HL-60/S4 treated with retinoic acid at 250 ng/mL for 4 days and 3 days (cell line): Measurements from ENCODE around the gene CCDC57.

Experiments used
- in situ Hi-C: fragments of 300-500 bp; cut with MboI; formaldehyde crosslinking; loops from 2 replicates; pipeline ENCODE4 v1.7.0; 2022; ENCODE audit warnings: low sequenced_read_pairs

The CCDC57 gene

GRCh38 chr17:82179412-82179811 lies 33.2 kb downstream of the CCDC57 start:
- in situ Hi-C loops = no loop called here

GRCh38 chr17:82178499-82179261 lies 34.0 kb downstream of the CCDC57 start:
- in situ Hi-C loops = no loop called here

GRCh38 chr17:82177761-82178498 lies 34.7 kb downstream of the CCDC57 start:
- in situ Hi-C loops = no loop called here

GRCh38 chr17:82177276-82177675 lies 35.4 kb downstream of the CCDC57 start:
- in situ Hi-C loops = no loop called here

GRCh38 chr17:82175951-82176350 lies 36.7 kb downstream of the CCDC57 start:
- in situ Hi-C loops = no loop called here

GRCh38 chr17:82175201-82175600 lies 37.4 kb downstream of the CCDC57 start:
- in situ Hi-C loops = no loop called here

- in situ Hi-C loops = loop anchor here (25.0 kb wide), 1 partner anchor 137 kb away; the partner anchor contains the start of genes DCXR and RAC3
Observed at GRCh38 chr17:82174042-82174857, 38.4 kb downstream of the CCDC57 start.

- in situ Hi-C loops = loop anchor here (25.0 kb wide), 1 partner anchor 136 kb away; the partner anchor contains the start of genes DCXR and RAC3
Observed at GRCh38 chr17:82173351-82174041, 39.1 kb downstream of the CCDC57 start.

- in situ Hi-C loops = loop anchor here (25.0 kb wide), 1 partner anchor 135 kb away; the partner anchor contains the start of genes DCXR and RAC3
Observed at GRCh38 chr17:82172486-82173160, 40.0 kb downstream of the CCDC57 start.

- in situ Hi-C loops = loop anchor here (25.0 kb wide), 1 partner anchor 135 kb away; the partner anchor contains the start of genes DCXR and RAC3
Observed at GRCh38 chr17:82171750-82172375, 40.8 kb downstream of the CCDC57 start.

GRCh38 chr17:82170412-82170961 lies 42.2 kb downstream of the CCDC57 start:
- in situ Hi-C loops = loop anchor here (25.0 kb wide), 1 partner anchor 133 kb away; the partner anchor contains the start of genes DCXR and RAC3

- in situ Hi-C loops = loop anchor here (25.0 kb wide), 1 partner anchor 131 kb away; the partner anchor contains the start of genes DCXR and RAC3
Observed at GRCh38 chr17:82168568-82168967, 44.1 kb downstream of the CCDC57 start.

- in situ Hi-C loops = loop anchor here (25.0 kb wide), 1 partner anchor 130 kb away; the partner anchor contains the start of genes DCXR and RAC3
Observed at GRCh38 chr17:82167028-82167427, 45.6 kb downstream of the CCDC57 start.

GRCh38 chr17:82164853-82165252 lies 47.8 kb downstream of the CCDC57 start:
- in situ Hi-C loops = loop anchor here (25.0 kb wide), 1 partner anchor 128 kb away; the partner anchor contains the start of genes DCXR and RAC3

GRCh38 chr17:82161216-82161615 lies 51.4 kb downstream of the CCDC57 start:
- in situ Hi-C loops = loop anchor here (25.0 kb wide), 1 partner anchor 124 kb away; the partner anchor contains the start of genes DCXR and RAC3

GRCh38 chr17:82160075-82160474 lies 52.6 kb downstream of the CCDC57 start:
- in situ Hi-C loops = loop anchor here (25.0 kb wide), 1 partner anchor 123 kb away; the partner anchor contains the start of genes DCXR and RAC3

GRCh38 chr17:82158825-82159224 lies 53.8 kb downstream of the CCDC57 start:
- in situ Hi-C loops = loop anchor here (25.0 kb wide), 1 partner anchor 122 kb away; the partner anchor contains the start of genes DCXR and RAC3
